HCT116 (cell line): Measurements from ENCODE around the gene PRRT1B. TPM values are rescaled to one million over a fixed set of nuclear protein-coding genes. Genes with fewer than 3 reads are reported as not detected.

Experiments used
- ATAC-seq: fragments of 200-7000 bp; cut with Tn5 transposase; 2 replicates; pipeline ENCODE4 v1.9.1; 2020; ENCODE audit warnings: mild to moderate bottlenecking, moderate library complexity
- BruUV-seq: library from RNA; stranded (reverse); fragments of 400-500 nt; replicated peaks from 2 replicates; lab custom pipeline; 2021; lab: Mats Ljungman, UMichigan
- CTCF ChIA-PET: fragments of 300-600 bp; sonication (Branson Sonifier 250); formaldehyde crosslinking; loops from one replicate; lab custom pipeline; 2021; ENCODE audit warnings: antibody characterized with exemption; lab: Charles Lee
- POLR2A ChIA-PET: fragments of 300-600, 350-600 bp; sonication (Branson Sonifier 250); formaldehyde crosslinking; loops from one replicate; lab custom pipeline; 2021; ENCODE audit warnings: antibody characterized with exemption; lab: Charles Lee
- RAD21 ChIA-PET, 2 experiments: fragments of 300-600 bp; sonication (Branson Sonifier 250); formaldehyde crosslinking; loops; one replicate each; lab custom pipeline; 2023; ENCODE audit warnings: low total read pairs in 2 of 2; ENCODE audit not compliant: uncharacterized antibody in 2 of 2, unreplicated experiment in 2 of 2, low non-redundant PET in 1 of 2; lab: Charles Lee
- DNase-seq: peaks from one replicate; pipeline ENCODE4 v3.0.0-alpha.2; 2010; ENCODE audit warnings: low read depth, low spot score
- H2AFZ ChIP-seq: fragments of 200-600 bp; shearing (Covaris generic), sonication (generic); 2 replicates; pipeline ENCODE4 v1.6.1; 2017; ENCODE audit warnings: low read depth, mixed run types, mixed read lengths, antibody characterized with exemption, low read length; ENCODE audit not compliant: poor library complexity, severe bottlenecking
- H3K27ac ChIP-seq: 2 replicates; pipeline ENCODE4 v1.5.1; 2012; ENCODE audit warnings: low read depth, low read length
- H3K27me3 ChIP-seq: fragments of 200-600 bp; sonication (generic); 2 replicates; pipeline ENCODE4 v1.6.1; 2016; ENCODE audit warnings: mixed run types, low read length, mixed read lengths; ENCODE audit not compliant: insufficient read depth
- H3K36me3 ChIP-seq, 2 experiments: fragments of 200-500 bp in 1 of 2; fragments of 200-600 bp in 1 of 2; sonication (Bioruptor generic) in 1 of 2; sonication (generic) in 1 of 2; 2 replicates each; pipeline versions ENCODE4 v1.5.1 to v1.6.1; 2014 to 2016; ENCODE audit warnings: low read length in 2 of 2, inconsistent platforms in 1 of 2, mixed read lengths in 1 of 2, mixed run types in 1 of 2; ENCODE audit not compliant: insufficient read depth in 2 of 2, control insufficient read depth in 1 of 2
- H3K4me1 ChIP-seq, 2 experiments: fragments of 200-600 bp in 1 of 2; sonication (generic) in 1 of 2; 2 replicates each; pipeline versions ENCODE4 v1.5.1 to v1.6.1; 2012 to 2017; ENCODE audit warnings: low read length in 2 of 2, inconsistent platforms in 1 of 2, mild to moderate bottlenecking in 1 of 2, mixed read lengths in 1 of 2, mixed run types in 1 of 2, moderate library complexity in 1 of 2; ENCODE audit not compliant: insufficient read depth in 2 of 2, control insufficient read depth in 1 of 2
- H3K4me2 ChIP-seq: fragments of 200-600 bp; sonication (generic); 2 replicates; pipeline ENCODE4 v1.6.1; 2017; ENCODE audit warnings: mixed run types, low read length, mixed read lengths
- H3K4me3 ChIP-seq, 2 experiments: fragments of 200-600 bp in 1 of 2; sonication (generic) in 1 of 2; replicated peaks in 1 of 2; 2 replicates each; pipeline ENCODE4 v1.5.1; 2011 to 2016; ENCODE audit warnings: low read length in 2 of 2, control low read depth in 1 of 2, low read depth in 1 of 2, mild to moderate bottlenecking in 1 of 2, mixed read lengths in 1 of 2, mixed run types in 1 of 2
- H3K79me2 ChIP-seq: fragments of 200-600 bp; sonication (generic); 2 replicates; pipeline ENCODE4 v1.6.1; 2017; ENCODE audit warnings: mild to moderate bottlenecking, mixed run types, low read length, moderate library complexity, mixed read lengths; ENCODE audit not compliant: insufficient read depth
- H3K9ac ChIP-seq: fragments of 200-600 bp; sonication (generic); 2 replicates; pipeline ENCODE4 v1.6.1; 2016; ENCODE audit warnings: low read length, mixed read lengths
- H3K9me2 ChIP-seq: fragments of 200-600 bp; sonication (generic), shearing (Covaris generic); 2 replicates; pipeline ENCODE4 v1.6.1; 2017; ENCODE audit warnings: mixed run types, mild to moderate bottlenecking, moderate library complexity; ENCODE audit not compliant: insufficient read depth
- H3K9me3 ChIP-seq, 2 experiments: fragments of 200-500 bp in 1 of 2; fragments of 200-600 bp in 1 of 2; sonication (Bioruptor generic) in 1 of 2; sonication (generic) in 1 of 2; 2 replicates each; pipeline ENCODE4 v1.6.1; 2014 to 2017; ENCODE audit warnings: low read length in 2 of 2, mixed read lengths in 2 of 2, inconsistent platforms in 1 of 2, low read depth in 1 of 2, mild to moderate bottlenecking in 1 of 2, mixed run types in 1 of 2, moderate library complexity in 1 of 2; ENCODE audit not compliant: control insufficient read depth in 1 of 2, insufficient read depth in 1 of 2
- H4K20me1 ChIP-seq: fragments of 200-600 bp; sonication (generic), shearing (Covaris generic); 2 replicates; pipeline ENCODE4 v1.6.1; 2017; ENCODE audit warnings: mixed run types, mild to moderate bottlenecking, moderate library complexity; ENCODE audit not compliant: insufficient read depth
- EGR1 ChIP-seq: IDR thresholded peaks from 2 replicates; pipeline ENCODE4 v1.6.1; 2012; ENCODE audit warnings: low read depth
- ELF1 ChIP-seq: IDR thresholded peaks from 2 replicates; pipeline ENCODE4 v1.6.1; 2012; ENCODE audit warnings: low read depth, borderline replicate concordance
- EZH2 ChIP-seq: fragments of 200-600 bp; sonication (generic); IDR thresholded peaks from 2 replicates; pipeline ENCODE4 v1.6.1; 2017; ENCODE audit warnings: antibody characterized with exemption, mixed run types
- EZH2phosphoT487 ChIP-seq: fragments of 200-600 bp; IDR thresholded peaks from 2 replicates; pipeline ENCODE4 v1.6.1; 2018; ENCODE audit warnings: antibody characterized with exemption, borderline replicate concordance
- FOSL1 ChIP-seq: IDR thresholded peaks from 2 replicates; pipeline ENCODE4 v1.6.1; 2012; ENCODE audit warnings: low read depth
- MAX ChIP-seq: IDR thresholded peaks from 2 replicates; pipeline ENCODE4 v1.6.1; 2012
- POLR2A ChIP-seq: IDR thresholded peaks from 2 replicates; pipeline ENCODE4 v1.7.0; 2011; ENCODE audit warnings: borderline replicate concordance; ENCODE audit not compliant: insufficient read depth, insufficient read length; ENCODE audit errors: extremely low read depth
- POLR2AphosphoS5 ChIP-seq: IDR thresholded peaks from 2 replicates; pipeline ENCODE4 v1.6.1; 2011; ENCODE audit warnings: mild to moderate bottlenecking, low read depth, low read length, moderate library complexity
- REST ChIP-seq: IDR thresholded peaks from 2 replicates; pipeline ENCODE4 v1.6.1; 2012; ENCODE audit warnings: low read depth
- SIN3A ChIP-seq: IDR thresholded peaks from 2 replicates; pipeline ENCODE4 v1.6.1; 2012; ENCODE audit warnings: low read depth
- SRF ChIP-seq: IDR thresholded peaks from 2 replicates; pipeline ENCODE4 v1.6.1; 2012; ENCODE audit warnings: low read depth
- YY1 ChIP-seq: IDR thresholded peaks from 2 replicates; pipeline ENCODE4 v1.6.1; 2011; ENCODE audit warnings: low read length, low read depth, moderate library complexity, mild to moderate bottlenecking; ENCODE audit not compliant: insufficient replicate concordance; ENCODE audit errors: extremely low read depth
- ZBTB33 ChIP-seq: IDR thresholded peaks from 2 replicates; pipeline ENCODE4 v1.6.1; 2011; ENCODE audit warnings: mild to moderate bottlenecking, low read length, moderate library complexity; ENCODE audit not compliant: insufficient replicate concordance; ENCODE audit errors: extremely low read depth
- ZNF274 ChIP-seq: fragments of 200-500 bp; sonication (Bioruptor generic); IDR thresholded peaks from 2 replicates; pipeline ENCODE4 v1.6.1; 2014; ENCODE audit warnings: mild to moderate bottlenecking, low read depth, low read length, inconsistent platforms
- intact Hi-C: fragments of 100-400 bp; cut with micrococcal nuclease; formaldehyde crosslinking; loops from 2 replicates; pipeline ENCODE4 v1.10.0; 2022
- total RNA-seq: library from RNA; stranded (reverse); gene quantifications from one replicate; pipeline ENCODE4 v1.2.1, GENCODE V29; 2021; ENCODE audit not compliant: unreplicated experiment

The PRRT1B gene
- total RNA-seq, 1 experiment from 2014 or later: not detected

DNA sequence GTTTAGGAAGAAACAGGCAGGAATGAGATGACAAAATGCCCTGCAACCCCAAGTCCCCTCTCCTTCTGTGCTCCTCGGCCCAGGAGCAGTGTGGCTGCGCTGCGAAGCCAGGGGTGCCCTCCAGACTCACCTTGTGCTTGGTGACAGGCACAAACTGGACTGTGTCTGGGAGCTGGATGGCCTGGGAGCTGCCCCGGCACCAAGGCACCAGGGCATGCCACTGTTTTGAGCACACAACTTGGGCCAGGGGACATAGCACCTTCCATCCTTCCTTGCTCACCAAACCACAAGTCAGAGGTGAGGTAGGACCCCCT lies 51.1 kb downstream of the PRRT1B start (continued):
- TF ChIP-seq REST: no peak
- TF ChIP-seq ZNF274: no peak
- no peak for TF ChIP-seq FOSL1
- TF ChIP-seq EZH2phosphoT487: no peak
- TF ChIP-seq SRF: no peak
- TF ChIP-seq, all 23 proteins: peak for 0

- BruUV-seq: no TSS peak
- no peak for TF ChIP-seq EGR1
- TF ChIP-seq EZH2phosphoT487: no peak
- no peak for TF ChIP-seq ZBTB33
- TF ChIP-seq MAX: no peak
- TF ChIP-seq FOSL1: no peak
- no peak for TF ChIP-seq EZH2
- TF ChIP-seq SIN3A: no peak
- TF ChIP-seq ZNF274: no peak
- no peak for TF ChIP-seq REST
- TF ChIP-seq ELF1: no peak
- no peak for TF ChIP-seq SRF
- no peak for TF ChIP-seq POLR2AphosphoS5
- no peak for TF ChIP-seq YY1
- no peak for TF ChIP-seq POLR2A
Measured at GRCh38 chr9:131597246-131597645, 51.9 kb downstream of the PRRT1B start.

More at GRCh38 chr9:131597246-131597645, 51.9 kb downstream of the PRRT1B start:
- no peaks in the 10 kb centered on the region for H3K9me3 ChIP-seq
- no peaks in the 10 kb centered on the region for H4K20me1 ChIP-seq
- no peak overlapping the region for H3K9ac ChIP-seq
- DNase-seq: no peak
- RAD21 ChIA-PET: no interaction called here
- H3K27me3 ChIP-seq: no peaks in the 10 kb centered on the region
- H3K4me1 ChIP-seq: no peaks in the 10 kb centered on the region
- POLR2A ChIA-PET: no interaction called here
- no peaks in the 10 kb centered on the region for H3K79me2 ChIP-seq
- no peak overlapping the region for H3K27ac ChIP-seq
- no peak for ATAC-seq
- H3K4me3 ChIP-seq: no peak overlapping the region
- peaks cover 0 to 2% of the 10 kb centered on the region in 2 experiments; a peak in 1 of 4 replicates for H3K36me3 ChIP-seq
- H2AFZ ChIP-seq: no peak overlapping the region
- intact Hi-C loops: no loop called here
- no peaks in the 10 kb centered on the region for H3K9me2 ChIP-seq
- H3K4me2 ChIP-seq: no peak overlapping the region
- CTCF ChIA-PET: no interaction called here
